HG03520 (cell line): ENCODE measurements around the gene STK39.
A peak's percentile ranks its signal among the peaks of the same experiment; 100 is the strongest.

ENCODE experiments used
- ATAC-seq: cut with Tn5 transposase; IDR thresholded peaks from one replicate; pipeline ENCODE4 v1.9.1; 2021; ENCODE audit warnings: mild to moderate bottlenecking, moderate library complexity; ENCODE audit not compliant: unreplicated experiment

The STK39 gene

DNA sequence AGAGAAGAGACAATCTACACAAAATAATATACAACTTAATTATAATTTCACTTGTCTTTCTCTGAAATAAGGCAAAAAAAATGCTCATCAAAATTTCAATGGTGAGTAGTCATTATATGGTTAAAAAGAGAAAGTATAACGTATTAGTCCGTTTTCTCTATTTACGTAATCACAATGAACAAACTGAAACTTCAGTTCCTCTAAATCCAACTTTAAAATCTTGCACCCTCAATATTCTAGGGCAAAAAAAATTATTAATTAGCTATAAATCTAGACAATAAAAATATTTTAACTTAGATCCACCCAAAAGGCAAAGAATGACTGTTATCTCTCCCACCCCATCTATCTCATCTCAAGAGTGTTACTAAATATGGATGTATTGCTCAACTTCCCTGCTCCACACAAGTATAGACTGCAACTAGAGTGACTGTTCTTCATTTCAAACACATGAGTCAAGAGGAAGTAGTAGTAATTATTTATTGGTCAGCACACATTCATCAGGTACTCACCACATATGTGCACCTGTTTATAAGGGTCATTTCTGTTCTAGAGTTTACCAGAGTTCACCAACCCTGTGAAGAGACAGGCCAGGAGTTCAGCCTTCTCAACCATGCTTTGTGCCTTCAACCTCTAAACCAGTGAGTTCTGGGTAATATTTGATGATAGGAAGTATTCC is 36.4 kb downstream of the STK39 start:
- ATAC-seq = peak; percentile 50

DNA sequence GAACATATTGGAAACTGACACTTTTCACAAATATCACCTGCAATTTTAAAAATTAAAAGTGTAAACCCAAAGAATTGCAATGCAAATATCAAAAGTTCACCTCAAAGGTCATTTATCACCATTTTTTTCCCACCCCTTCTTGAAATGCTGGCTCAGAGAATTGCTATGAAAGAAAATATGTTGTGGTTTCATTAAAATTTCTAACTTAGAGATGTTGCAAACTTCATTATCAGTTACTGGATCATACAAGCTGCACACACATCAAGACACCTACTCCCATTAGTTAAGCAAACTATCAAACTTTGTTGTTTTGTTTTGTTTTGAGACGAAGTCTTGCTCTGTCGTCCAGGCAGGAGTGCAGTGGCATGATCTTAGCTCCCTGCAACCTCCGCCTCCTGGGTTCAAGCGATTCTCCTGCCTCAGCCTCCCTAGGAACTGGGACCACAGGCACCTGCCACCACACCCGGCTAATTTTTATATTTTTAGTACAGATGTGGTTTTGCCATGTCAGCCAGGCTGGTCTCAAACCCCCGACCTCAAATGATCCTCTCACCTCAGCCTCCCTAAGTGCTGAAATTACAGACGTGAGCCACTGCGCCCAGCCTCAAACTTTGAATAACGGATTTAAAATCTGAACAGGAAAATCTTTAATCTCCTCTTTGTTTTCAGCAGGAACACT is 37.0 kb downstream of the STK39 start:
- no peak for ATAC-seq

- ATAC-seq = no peak
Measured at GRCh38 chr2:168208652-168209051, 38.7 kb downstream of the STK39 start.

- no peak for ATAC-seq
Measured at GRCh38 chr2:168207851-168208250, 39.5 kb downstream of the STK39 start.

DNA sequence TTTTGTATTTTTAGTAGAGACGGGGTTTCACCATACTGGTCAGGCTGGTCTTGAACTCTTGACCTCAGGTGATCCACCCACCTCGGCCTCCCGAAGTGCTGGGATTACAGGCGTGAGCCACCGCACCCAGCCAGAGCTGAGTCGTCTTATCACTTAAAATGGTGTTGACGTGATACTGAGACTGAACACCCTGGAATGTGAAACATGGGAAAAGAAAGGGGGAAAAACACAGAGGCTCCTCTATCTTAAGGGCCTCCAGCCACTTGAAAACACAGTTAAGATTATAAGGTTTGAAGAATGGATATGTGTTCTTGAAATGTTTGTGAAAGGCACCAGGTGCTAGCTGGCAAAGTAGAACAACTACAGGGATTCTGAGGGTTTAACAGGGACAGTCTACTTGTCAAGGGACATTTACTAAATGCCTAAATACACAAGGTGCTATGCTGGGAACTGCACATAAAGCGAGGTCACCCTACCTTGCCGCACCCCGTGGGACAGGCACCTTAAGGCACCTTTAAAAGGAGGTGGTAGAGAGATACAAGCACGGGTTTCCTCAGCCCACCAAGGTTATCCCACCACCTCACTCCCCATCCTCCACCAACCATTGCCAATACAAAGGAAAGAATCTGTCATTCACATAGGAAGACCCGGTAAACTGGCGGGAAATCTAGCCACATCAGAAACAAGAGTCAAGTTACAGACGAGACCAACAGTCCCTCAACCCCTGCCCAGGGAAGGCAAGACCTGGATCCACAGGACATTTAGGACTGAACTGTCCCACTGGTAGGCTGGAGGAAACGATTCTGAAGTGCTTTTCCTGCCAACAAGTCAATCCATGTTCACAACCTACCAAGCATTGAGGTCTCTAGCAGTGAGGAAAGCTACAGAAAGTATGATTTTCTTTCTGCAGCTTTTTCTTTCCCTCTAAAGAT is 43.4 kb downstream of the STK39 start:
- no peak for ATAC-seq

- ATAC-seq = no peak
Measured at GRCh38 chr2:168201584-168202116, 45.7 kb downstream of the STK39 start.

GRCh38 chr2:168200930-168201583 is 46.3 kb downstream of the STK39 start:
- no peak for ATAC-seq

DNA sequence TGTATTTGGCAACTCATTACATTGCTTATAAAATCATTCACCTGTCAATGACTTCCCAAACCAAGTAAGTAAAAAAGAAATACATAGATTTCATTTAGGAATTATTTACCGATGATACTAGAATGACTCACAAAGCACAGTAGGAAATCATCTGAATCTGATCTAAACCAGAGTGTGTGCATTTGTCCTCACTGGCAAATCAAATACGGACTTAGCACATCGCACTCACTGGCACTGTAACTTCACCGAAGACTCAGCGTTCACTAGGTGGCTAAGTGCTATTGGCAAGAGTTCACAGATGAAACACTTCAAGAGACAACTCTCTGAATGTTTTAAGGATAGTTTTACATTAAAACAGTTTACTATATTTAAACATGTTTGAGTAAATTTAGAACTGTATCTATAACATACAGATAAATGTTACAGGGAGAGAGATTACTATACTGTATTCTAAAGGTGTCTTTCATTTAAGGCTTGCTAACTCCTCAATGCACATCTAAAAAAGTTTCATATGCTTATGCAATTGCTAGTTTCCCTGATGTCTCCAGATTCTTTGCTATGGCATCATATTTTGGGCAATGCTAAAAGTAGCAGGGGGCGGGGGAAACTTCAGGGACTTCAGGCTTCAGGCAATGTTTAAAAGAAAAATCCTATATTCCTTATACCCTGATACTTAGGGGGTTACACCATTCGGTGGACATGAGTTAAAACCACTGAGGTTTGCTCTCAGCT is 48.8 kb downstream of the STK39 start:
- ATAC-seq = no peak

DNA sequence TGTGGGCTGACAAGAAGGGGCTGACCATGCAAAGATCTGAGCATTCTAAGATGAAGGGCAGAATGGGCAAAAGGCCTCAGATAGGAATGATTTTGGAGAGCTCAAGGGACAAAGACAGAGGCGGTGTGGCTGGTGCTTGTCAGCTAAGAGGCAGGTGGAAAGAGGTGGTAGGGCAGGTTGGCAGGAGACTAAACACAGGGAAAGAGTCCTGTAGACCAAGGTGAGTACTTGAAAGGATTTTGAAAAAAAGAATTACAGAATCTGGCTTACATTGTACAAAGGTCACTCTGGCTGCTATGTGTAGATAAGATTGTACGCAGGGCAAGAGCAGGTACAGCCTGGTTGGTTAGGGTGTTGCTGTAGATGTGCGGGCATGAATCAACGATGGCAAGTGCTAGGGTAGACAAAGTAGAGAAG is 50.6 kb downstream of the STK39 start:
- ATAC-seq = no peak

DNA sequence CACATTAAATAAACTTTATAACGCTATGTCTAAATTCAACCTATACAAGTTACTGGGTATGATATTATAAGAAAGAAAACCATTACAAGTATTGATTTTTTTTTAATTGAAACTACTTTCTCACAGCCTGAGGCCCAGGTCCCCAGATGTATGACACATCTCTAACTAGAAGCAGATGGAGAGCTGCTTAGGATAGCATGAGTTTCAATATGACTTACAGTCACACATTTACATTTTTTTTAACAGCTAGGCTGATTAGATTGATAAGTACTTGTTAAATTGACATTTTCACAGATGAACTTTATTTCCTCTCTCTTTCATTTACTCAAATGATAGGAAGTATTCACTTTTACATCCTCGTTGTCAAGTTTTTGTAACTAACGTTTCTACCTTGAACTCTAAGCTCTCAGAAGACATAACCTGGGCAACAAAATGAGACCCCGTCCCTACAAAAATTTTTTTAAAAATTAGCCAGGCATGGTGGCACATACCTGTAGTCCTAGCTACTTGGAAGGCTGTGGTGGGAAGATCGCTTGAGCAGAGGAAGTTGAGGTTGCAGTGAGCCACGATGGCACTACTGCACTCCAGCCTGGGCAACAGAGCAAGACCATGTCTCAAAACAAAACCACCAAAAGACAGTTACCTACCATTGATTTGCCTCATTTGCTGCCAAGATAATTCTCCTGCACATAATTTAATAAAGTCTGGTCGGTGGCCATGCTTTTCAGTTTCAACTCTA is 52.4 kb downstream of the STK39 start:
- ATAC-seq = peak; percentile 98

GRCh38 chr2:168192839-168193616 is 54.4 kb downstream of the STK39 start:
- no peak for ATAC-seq

- ATAC-seq = no peak
Measured at GRCh38 chr2:168191955-168192785, 55.2 kb downstream of the STK39 start.

DNA sequence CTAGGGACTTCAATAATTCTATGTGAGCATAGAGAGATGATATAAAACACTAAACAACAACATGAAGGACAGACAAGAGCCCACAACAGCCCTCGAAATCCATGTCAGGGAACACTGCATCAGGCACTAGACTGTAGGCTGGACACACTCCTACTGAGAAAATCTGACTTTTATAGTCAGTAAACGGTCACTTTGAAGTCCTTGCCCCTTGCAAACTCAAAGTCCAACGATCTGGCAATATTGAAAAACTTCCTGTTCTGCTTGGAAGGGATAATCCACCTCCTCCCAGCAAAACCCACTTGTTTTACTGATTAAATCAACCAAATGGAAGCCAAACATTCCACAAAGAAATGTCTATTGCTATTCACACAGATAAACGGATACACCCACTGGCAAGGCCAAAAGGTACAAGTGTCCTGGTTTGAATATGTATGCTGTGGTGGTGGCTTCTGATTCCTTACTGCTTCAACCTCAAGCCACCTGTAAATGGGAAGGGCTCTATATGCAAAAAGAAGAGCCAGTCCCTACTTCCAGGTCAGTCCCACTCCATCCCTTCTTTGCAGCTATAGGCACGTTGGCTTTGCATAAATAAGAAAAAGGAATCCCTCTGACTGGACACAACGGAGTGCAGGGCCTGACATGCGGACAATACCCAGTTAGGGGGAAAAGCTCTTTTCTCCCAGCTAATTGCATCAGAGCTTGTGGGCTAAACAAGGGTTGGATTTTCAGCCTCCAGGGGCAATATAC is 56.6 kb downstream of the STK39 start:
- ATAC-seq = no peak

DNA sequence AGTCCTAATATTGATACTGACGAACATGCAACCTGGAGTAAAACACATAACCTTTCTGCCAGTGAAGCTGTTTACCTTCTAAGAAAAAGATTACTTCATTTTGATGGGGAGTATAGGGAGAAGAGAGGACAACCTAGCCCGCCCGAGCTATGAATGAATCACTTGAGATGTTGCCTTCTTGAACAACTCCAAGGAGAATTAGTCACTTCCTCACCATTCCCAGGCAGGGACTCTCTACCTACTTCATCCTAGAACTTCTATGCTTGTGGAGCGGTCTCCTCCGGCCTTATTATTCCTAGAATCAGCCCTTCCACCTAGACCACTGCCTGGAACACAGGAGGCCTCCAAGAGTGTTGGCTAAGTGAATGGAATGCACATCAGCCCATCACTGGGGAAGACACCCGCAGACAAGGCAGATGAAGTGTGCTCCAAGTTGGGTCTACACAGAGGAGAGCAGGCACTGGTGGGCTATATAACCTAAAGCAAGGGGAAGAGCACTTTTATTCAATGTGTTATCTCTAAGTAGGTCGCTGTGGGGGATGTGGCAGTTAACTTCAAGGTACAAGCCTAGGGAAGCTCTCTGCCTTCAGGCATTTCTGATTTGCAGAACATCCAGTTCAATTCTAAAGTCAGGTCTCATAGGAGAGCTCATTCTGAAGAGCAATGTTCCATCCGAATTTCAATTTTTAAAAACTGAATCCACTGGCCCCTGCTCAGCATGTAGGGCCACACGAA is 57.4 kb downstream of the STK39 start:
- ATAC-seq = no peak

DNA sequence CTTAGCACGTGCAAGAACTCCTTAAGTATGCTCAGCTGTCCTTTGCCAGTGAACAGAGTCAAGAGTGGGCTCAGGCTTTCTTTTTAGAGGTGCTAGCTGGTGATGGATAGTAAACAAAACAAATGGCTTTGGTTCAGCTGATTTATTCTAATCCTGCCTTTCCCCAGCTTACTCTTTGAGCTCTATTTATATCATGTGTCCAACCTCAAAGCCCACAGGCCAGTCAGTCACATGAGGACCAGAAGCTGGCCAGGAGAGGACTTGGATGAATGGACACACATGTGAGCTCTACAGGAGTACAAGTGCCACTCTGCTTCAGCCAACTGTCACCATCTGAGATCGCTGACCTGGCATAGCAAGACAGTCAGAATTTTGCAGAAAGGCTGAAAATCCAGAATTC is 59.4 kb downstream of the STK39 start:
- no peak for ATAC-seq

GRCh38 chr2:168186452-168186851 is 60.9 kb downstream of the STK39 start:
- no peak for ATAC-seq
